AG10803 (cell line): ENCODE measurements around the gene RAD51B.

Experiments used
- DNase-seq: peaks from one replicate; pipeline ENCODE4 v3.0.0; 2010; ENCODE audit warnings: low read depth
- H3K4me3 ChIP-seq: 2 replicates; pipeline ENCODE4 v1.5.1; 2011; ENCODE audit warnings: mild to moderate bottlenecking, low read length, control low read depth
- CTCF ChIP-seq: conservative IDR thresholded peaks from 2 replicates; pipeline ENCODE4 v1.5.1; 2011; ENCODE audit warnings: mild to moderate bottlenecking, low read length, control low read depth, inconsistent platforms

Gene RAD51B

GRCh38 chr14:68584786-68585185, 765.2 kb downstream of the RAD51B start:
- TF ChIP-seq CTCF = no peak
- peak; percentile 13 for DNase-seq
- no peak overlapping the region for H3K4me3 ChIP-seq

GRCh38 chr14:68585690-68586089, 766.1 kb downstream of the RAD51B start:
- TF ChIP-seq CTCF = no peak
- H3K4me3 ChIP-seq = no peak overlapping the region
- peak; percentile 92 for DNase-seq

GRCh38 chr14:68586896-68587751, 767.5 kb downstream of the RAD51B start:
- no peak; the same call in 1 of the 2 replicates for TF ChIP-seq CTCF
- no peak overlapping the region for H3K4me3 ChIP-seq
- peak; percentile 72 for DNase-seq

- peak; percentile 40 for DNase-seq
- TF ChIP-seq CTCF = no peak
- H3K4me3 ChIP-seq = no peak overlapping the region
Observed at GRCh38 chr14:68587931-68588330, 768.4 kb downstream of the RAD51B start.

- no peak overlapping the region for H3K4me3 ChIP-seq
- no peak for TF ChIP-seq CTCF
- peak; percentile 96 for DNase-seq
Observed at GRCh38 chr14:68589447-68590200, 770.0 kb downstream of the RAD51B start.

GRCh38 chr14:68590201-68590522, 770.6 kb downstream of the RAD51B start:
- no peak for TF ChIP-seq CTCF
- H3K4me3 ChIP-seq = no peak overlapping the region
- DNase-seq = no peak

GRCh38 chr14:68591786-68592185, 772.2 kb downstream of the RAD51B start:
- DNase-seq = no peak
- H3K4me3 ChIP-seq = no peak overlapping the region
- TF ChIP-seq CTCF = no peak
